C4-2B (cell line): Measurements from ENCODE around the gene RBP2.
"Not testable (repeated sequence)": the region's sequence is repeated elsewhere in the genome, so short reads cannot be mapped to it uniquely, and the experiment has no call there.

ENCODE experiments used
- H3K27ac ChIP-seq: fragments of 450-650 bp; 2 replicates; pipeline ENCODE4 v1.5.1; 2017
- ZFX ChIP-seq: fragments of 450-650 bp; IDR thresholded peaks from 2 replicates; pipeline ENCODE4 v1.6.1; 2017
- TF ChIP-seq, protein P1 (sequence below): fragments of 450-650 bp; conservative IDR thresholded peaks from 2 replicates; pipeline ENCODE4 v1.5.1; 2017; ENCODE audit warnings: mild to moderate bottlenecking

Gene RBP2

DNA sequence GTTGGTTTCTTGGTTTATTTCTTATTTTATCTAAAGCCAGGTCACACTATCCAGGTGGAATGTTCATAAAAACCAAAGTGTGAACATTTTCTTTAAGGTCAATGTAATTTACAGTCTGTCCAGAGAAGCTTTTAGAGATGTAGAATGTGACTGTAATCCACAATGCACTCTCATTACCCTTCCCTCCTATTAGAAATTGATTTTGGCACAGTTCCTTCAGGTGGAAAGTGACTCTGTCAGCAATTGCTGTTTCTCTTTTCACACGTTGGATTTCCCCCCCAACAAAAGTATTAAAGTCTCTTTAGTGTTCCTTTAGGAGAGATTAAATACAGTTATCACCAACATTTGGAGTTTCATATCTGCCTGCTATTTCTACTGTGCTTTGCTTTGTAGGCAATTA, 55.3 kb downstream of the RBP2 start:
- no peak overlapping the region for H3K27ac ChIP-seq
- no peak for TF ChIP-seq ZFX
- TF ChIP-seq, protein P1, sequence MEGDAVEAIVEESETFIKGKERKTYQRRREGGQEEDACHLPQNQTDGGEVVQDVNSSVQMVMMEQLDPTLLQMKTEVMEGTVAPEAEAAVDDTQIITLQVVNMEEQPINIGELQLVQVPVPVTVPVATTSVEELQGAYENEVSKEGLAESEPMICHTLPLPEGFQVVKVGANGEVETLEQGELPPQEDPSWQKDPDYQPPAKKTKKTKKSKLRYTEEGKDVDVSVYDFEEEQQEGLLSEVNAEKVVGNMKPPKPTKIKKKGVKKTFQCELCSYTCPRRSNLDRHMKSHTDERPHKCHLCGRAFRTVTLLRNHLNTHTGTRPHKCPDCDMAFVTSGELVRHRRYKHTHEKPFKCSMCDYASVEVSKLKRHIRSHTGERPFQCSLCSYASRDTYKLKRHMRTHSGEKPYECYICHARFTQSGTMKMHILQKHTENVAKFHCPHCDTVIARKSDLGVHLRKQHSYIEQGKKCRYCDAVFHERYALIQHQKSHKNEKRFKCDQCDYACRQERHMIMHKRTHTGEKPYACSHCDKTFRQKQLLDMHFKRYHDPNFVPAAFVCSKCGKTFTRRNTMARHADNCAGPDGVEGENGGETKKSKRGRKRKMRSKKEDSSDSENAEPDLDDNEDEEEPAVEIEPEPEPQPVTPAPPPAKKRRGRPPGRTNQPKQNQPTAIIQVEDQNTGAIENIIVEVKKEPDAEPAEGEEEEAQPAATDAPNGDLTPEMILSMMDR = no peak

- TF ChIP-seq ZFX = no peak
- TF ChIP-seq, protein P1 = no peak
- no peak overlapping the region for H3K27ac ChIP-seq
Observed at GRCh38 chr3:139418144-139418543, 58.2 kb downstream of the RBP2 start.

GRCh38 chr3:139416275-139416674, 60.0 kb downstream of the RBP2 start:
- no peak overlapping the region for H3K27ac ChIP-seq
- TF ChIP-seq, protein P1 = no peak
- no peak for TF ChIP-seq ZFX

- H3K27ac ChIP-seq = no peak overlapping the region; the same call in 1 of the 2 replicates
- TF ChIP-seq, protein P1 = no peak
- no peak for TF ChIP-seq ZFX
Observed at GRCh38 chr3:139414608-139415224, 61.6 kb downstream of the RBP2 start.

DNA sequence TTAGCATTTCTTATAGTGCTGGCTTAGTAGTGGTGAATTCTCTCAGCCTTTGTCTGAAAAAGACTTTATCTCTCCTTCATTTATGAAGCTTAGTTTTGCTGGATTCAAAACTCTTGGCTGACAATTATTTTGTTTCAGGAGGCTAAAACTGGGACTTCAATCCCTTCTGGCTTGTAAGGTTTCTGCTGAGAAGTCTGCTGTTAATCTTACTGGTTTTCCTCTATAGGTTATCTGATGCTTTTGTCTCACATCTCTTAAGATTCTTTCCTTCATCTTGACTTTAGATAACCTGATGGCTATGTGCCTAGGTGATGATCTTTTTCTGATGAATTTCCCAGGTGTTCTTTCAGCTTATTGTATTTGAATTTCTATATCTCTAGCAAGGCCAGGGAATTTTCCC, 63.4 kb downstream of the RBP2 start:
- H3K27ac ChIP-seq = not testable (repeated sequence)
